Liver (tissue), 9 donors: ENCODE results near the gene ARMC12. TPM values are rescaled to one million over a fixed set of nuclear protein-coding genes. Genes with fewer than 3 reads are reported as not detected.
A peak's percentile ranks its signal among the peaks of the same experiment; 100 is the strongest.

ENCODE experiments used
- DNase-seq: peaks from one replicate; pipeline ENCODE4 v3.0.0-alpha.2; 2017; ENCODE audit warnings: low spot score
- H3K27ac ChIP-seq, 2 donors: one replicate each; pipeline ENCODE4 v1.7.0; 2013; ENCODE audit warnings: inconsistent platforms in 2 of 2, low read length in 2 of 2, control low read depth in 1 of 2, low read depth in 1 of 2, mild to moderate bottlenecking in 1 of 2
- H3K27me3 ChIP-seq, 4 donors: one replicate each; pipeline versions ENCODE4 v1.6.1 to v1.7.0; 2013; ENCODE audit warnings: low read length in 3 of 4, inconsistent platforms in 1 of 4, mild to moderate bottlenecking in 1 of 4, moderate library complexity in 1 of 4; ENCODE audit not compliant: control insufficient read depth in 4 of 4, insufficient read depth in 4 of 4
- H3K36me3 ChIP-seq, 4 donors: one replicate each; pipeline versions ENCODE4 v1.6.1 to v1.7.0; 2013; ENCODE audit warnings: low read length in 3 of 4, mild to moderate bottlenecking in 3 of 4, low read depth in 1 of 4, moderate library complexity in 1 of 4; ENCODE audit not compliant: control insufficient read depth in 4 of 4, insufficient read depth in 3 of 4
- H3K4me1 ChIP-seq, 4 donors: one replicate each; pipeline versions ENCODE4 v1.6.1 to v1.7.0; 2013; ENCODE audit warnings: low read length in 3 of 4, mild to moderate bottlenecking in 3 of 4, moderate library complexity in 1 of 4; ENCODE audit not compliant: control insufficient read depth in 4 of 4, insufficient read depth in 4 of 4
- H3K4me3 ChIP-seq, 3 donors: one replicate each; pipeline versions ENCODE4 v1.6.1 to v1.7.0; 2013; ENCODE audit warnings: low read length in 3 of 3, control low read depth in 1 of 3, low read depth in 1 of 3, mild to moderate bottlenecking in 1 of 3
- H3K9ac ChIP-seq, 2 donors: one replicate each; pipeline ENCODE4 v1.7.0; 2013; ENCODE audit warnings: low read length in 2 of 2, mild to moderate bottlenecking in 2 of 2, moderate library complexity in 2 of 2, control low read depth in 1 of 2, low read depth in 1 of 2
- H3K9me3 ChIP-seq, 4 donors: one replicate each; pipeline versions ENCODE4 v1.6.1 to v1.7.0; 2013; ENCODE audit warnings: low read length in 3 of 4; ENCODE audit not compliant: control insufficient read depth in 4 of 4
- ATF3 ChIP-seq: IDR thresholded peaks from 2 replicates; pipeline ENCODE4 v1.6.1; 2016; ENCODE audit warnings: antibody characterized with exemption
- FOXA2 ChIP-seq: IDR thresholded peaks from 2 replicates; pipeline ENCODE4 v1.6.1; 2016; ENCODE audit warnings: antibody characterized with exemption
- GABPA ChIP-seq, 2 donors: IDR thresholded peaks in 1 of 2; conservative IDR thresholded peaks in 1 of 2; 2 replicates each; pipeline ENCODE4 v1.6.1; 2016; ENCODE audit warnings: antibody characterized with exemption in 2 of 2, mild to moderate bottlenecking in 1 of 2, moderate library complexity in 1 of 2
- HNF4G ChIP-seq: IDR thresholded peaks from 2 replicates; pipeline ENCODE4 v1.6.1; 2016; ENCODE audit warnings: antibody characterized with exemption
- JUND ChIP-seq, 2 donors: IDR thresholded peaks; 2 replicates each; pipeline ENCODE4 v1.6.1; 2016; ENCODE audit warnings: antibody characterized with exemption in 2 of 2
- NR2F2 ChIP-seq: IDR thresholded peaks from 2 replicates; pipeline ENCODE4 v1.6.1; 2016; ENCODE audit warnings: antibody characterized with exemption
- RAD21 ChIP-seq, 2 donors: IDR thresholded peaks; 2 replicates each; pipeline ENCODE4 v1.6.1; 2016; ENCODE audit warnings: antibody characterized with exemption in 2 of 2, mild to moderate bottlenecking in 2 of 2
- REST ChIP-seq: IDR thresholded peaks from 2 replicates; pipeline ENCODE4 v1.6.1; 2016; ENCODE audit warnings: antibody characterized with exemption, mild to moderate bottlenecking
- RXRA ChIP-seq, 2 donors: IDR thresholded peaks; 2 replicates each; pipeline ENCODE4 v1.6.1; 2017 to 2018; ENCODE audit warnings: antibody characterized with exemption in 2 of 2, mild to moderate bottlenecking in 1 of 2
- TAF1 ChIP-seq: conservative IDR thresholded peaks from 2 replicates; pipeline ENCODE4 v1.6.1; 2016; ENCODE audit warnings: antibody characterized with exemption, mild to moderate bottlenecking
- YY1 ChIP-seq: IDR thresholded peaks from 2 replicates; pipeline ENCODE4 v1.6.1; 2016; ENCODE audit warnings: antibody characterized with exemption, mild to moderate bottlenecking
- ZBTB33 ChIP-seq: IDR thresholded peaks from 2 replicates; pipeline ENCODE4 v1.6.1; 2016; ENCODE audit warnings: antibody characterized with exemption
- WGBS: extraction: QIAGEN DNeasy Blood & Tissue Kit; methylation state at CpG from one replicate; pipeline ENCODE4 v1.1.7; 2013; 5-methylcytosine and 5-hydroxymethylcytosine counted together
- polyA plus RNA-seq, 2 donors: library from polyadenylated mRNA; stranded (reverse) in 1 of 2; unstranded in 1 of 2; fragments of 200-250 nt in 1 of 2; fragments of >200 nt in 1 of 2; fragmentation: Nextera tagmentation in 1 of 2; extraction: Ambion mirVana in 1 of 2; gene quantifications; one replicate each; pipeline versions ENCODE4 v1.2.1 to v1.2.3, GENCODE V29; 2013 to 2015
- total RNA-seq, 2 donors: library from RNA; depleted of rRNA; stranded (reverse); fragments of >200 nt; gene quantifications; one replicate each; pipeline ENCODE4 v1.2.3, GENCODE V29; 2014
- TF ChIP-seq, protein P1 (sequence below): fragments of 150-350 bp; IDR thresholded peaks from 2 replicates; pipeline ENCODE4 v1.5.1; 2017; ENCODE audit warnings: improper control_type of control experiment, low read depth, low read length; ENCODE audit not compliant: missing input control
- donor health status: healthy.
- donor health status: healthy.
- donor health status: healthy.
- donor health status: healthy.
- donor health status: healthy.

Gene ARMC12
- total and polyA plus RNA-seq, 4 donors: 0.42 to 0.64 (median 0.43) TPM; not detected in 1

DNA sequence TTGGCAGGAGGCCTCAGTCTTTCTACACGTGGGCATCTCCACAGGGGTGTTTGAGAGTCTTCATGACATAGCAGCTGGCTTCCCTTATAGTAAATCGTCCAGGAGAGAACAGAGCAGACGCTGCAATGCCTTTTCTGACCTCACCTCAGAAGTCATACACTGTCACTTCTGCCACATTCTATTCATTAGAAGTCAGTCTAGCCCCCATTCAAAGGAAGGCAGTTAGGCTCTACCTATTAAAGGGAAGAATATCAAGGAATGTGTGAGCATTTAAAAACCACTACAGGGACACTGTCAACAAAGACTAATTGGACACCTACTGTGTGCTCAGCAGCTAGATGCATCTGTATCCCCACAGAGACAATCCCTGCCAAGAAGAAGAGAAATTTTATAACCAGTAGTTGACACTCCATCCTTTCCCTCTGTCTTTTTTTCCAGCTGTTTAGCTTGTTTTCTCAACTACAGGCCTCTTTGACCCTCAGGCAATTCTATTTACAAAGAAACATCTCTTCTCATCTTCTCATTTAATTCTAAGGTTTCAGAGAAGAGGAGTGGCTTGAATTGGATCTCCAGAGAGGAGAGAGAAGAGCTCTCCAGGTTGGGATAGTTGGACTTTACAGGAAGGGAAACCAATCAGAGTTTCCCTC lies 18.6 kb downstream of the ARMC12 start:
- no peak overlapping the region for H3K27ac ChIP-seq
- H3K9ac ChIP-seq: no peak overlapping the region
- WGBS: 68% methylated on average over 3 of the region's 3 CpGs
- H3K4me3 ChIP-seq: no peak overlapping the region
- TF ChIP-seq FOXA2 (no peak), RXRA (IDR thresholded peaks at IDR 0.05) (no peak), RAD21 (IDR thresholded peaks at IDR 0.05) (no peak), YY1 (no peak), NR2F2 (no peak), HNF4G (no peak), JUND (IDR thresholded peaks at IDR 0.05) (no peak), ATF3 (no peak), ZBTB33 (no peak), GABPA (IDR thresholded peaks at IDR 0.05 in 1 of 2, conservative IDR thresholded peaks at IDR 0.05 in 1 of 2) (no peak)
- H3K9me3 ChIP-seq: no peaks in the 10 kb centered on the region
- no peaks in the 10 kb centered on the region for H3K27me3 ChIP-seq
- no peak for DNase-seq
- H3K4me1 ChIP-seq: no peaks in the 10 kb centered on the region
- no peaks in the 10 kb centered on the region for H3K36me3 ChIP-seq

- Histone ChIP-seq H3K27me3 (no peaks in the 10 kb centered on the region), H3K4me3 (no peak overlapping the region), H3K4me1 (no peaks in the 10 kb centered on the region), H3K36me3 (no peaks in the 10 kb centered on the region), H3K27ac (no peak overlapping the region), H3K9ac (no peak overlapping the region), H3K9me3 (no peaks in the 10 kb centered on the region)
- TF ChIP-seq NR2F2 (no peak), RAD21 (IDR thresholded peaks at IDR 0.05) (peak; percentile 50 to 78)
- TF ChIP-seq, protein P1, sequence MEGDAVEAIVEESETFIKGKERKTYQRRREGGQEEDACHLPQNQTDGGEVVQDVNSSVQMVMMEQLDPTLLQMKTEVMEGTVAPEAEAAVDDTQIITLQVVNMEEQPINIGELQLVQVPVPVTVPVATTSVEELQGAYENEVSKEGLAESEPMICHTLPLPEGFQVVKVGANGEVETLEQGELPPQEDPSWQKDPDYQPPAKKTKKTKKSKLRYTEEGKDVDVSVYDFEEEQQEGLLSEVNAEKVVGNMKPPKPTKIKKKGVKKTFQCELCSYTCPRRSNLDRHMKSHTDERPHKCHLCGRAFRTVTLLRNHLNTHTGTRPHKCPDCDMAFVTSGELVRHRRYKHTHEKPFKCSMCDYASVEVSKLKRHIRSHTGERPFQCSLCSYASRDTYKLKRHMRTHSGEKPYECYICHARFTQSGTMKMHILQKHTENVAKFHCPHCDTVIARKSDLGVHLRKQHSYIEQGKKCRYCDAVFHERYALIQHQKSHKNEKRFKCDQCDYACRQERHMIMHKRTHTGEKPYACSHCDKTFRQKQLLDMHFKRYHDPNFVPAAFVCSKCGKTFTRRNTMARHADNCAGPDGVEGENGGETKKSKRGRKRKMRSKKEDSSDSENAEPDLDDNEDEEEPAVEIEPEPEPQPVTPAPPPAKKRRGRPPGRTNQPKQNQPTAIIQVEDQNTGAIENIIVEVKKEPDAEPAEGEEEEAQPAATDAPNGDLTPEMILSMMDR: peak; percentile 35
- 55% methylated on average over 10 of the region's 10 CpGs for WGBS
- DNase-seq: no peak
Measured at GRCh38 chr6:35757456-35758123, 20.8 kb downstream of the ARMC12 start.

DNA sequence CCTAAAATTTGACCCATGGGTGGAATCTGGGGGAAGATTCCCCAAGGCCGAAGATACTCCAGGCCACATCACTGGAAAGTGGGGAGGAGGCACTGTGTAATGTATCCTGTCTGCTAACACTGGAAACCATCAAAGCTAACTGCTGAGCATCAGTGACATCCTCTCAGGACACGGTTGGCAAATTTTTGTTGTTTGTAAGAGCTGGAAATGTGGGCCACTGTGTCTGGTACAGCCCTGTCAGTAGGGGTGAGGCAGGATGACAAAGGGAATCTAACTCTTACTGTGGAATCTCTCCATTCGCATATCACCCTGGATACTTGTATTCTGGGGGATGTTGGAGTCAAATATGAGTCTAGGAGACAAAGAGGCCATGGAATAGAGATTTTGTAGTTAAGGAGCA lies 22.6 kb downstream of the ARMC12 start:
- H3K4me1 ChIP-seq: no peaks in the 10 kb centered on the region
- 83% methylated on average over 3 of the region's 3 CpGs for WGBS
- no peaks in the 10 kb centered on the region for H3K36me3 ChIP-seq
- H3K4me3 ChIP-seq: no peak overlapping the region
- H3K9ac ChIP-seq: no peak overlapping the region
- H3K9me3 ChIP-seq: no peaks in the 10 kb centered on the region
- peaks cover 0 to 5% (median 3%) of the 10 kb centered on the region in 4 donors for H3K27me3 ChIP-seq
- TF ChIP-seq HNF4G (no peak), TAF1 (no peak), REST (no peak)
- DNase-seq: no peak
- no peak overlapping the region for H3K27ac ChIP-seq
